HepG2 (cell line): Measurements from ENCODE around the gene NAT14. TPM values are rescaled to one million over a fixed set of nuclear protein-coding genes. Genes with fewer than 3 reads are reported as not detected.

Source experiments
- ATF1 ChIP-seq: IDR thresholded peaks from 2 replicates; pipeline ENCODE4 v1.6.1; 2016; ENCODE audit warnings: mild to moderate bottlenecking, control low read depth
- FOXA3 ChIP-seq: IDR thresholded peaks from 2 replicates; pipeline ENCODE4 v1.6.1; 2016; ENCODE audit warnings: missing genetic modification reagents, missing compliant biosample characterization
- GZF1 ChIP-seq: sonication (generic); formaldehyde crosslinking; IDR thresholded peaks from 2 replicates; pipeline ENCODE4 v1.5.1; 2020; ENCODE audit warnings: mild to moderate bottlenecking, missing genetic modification reagents
- IRF9 ChIP-seq: sonication (generic); formaldehyde crosslinking; IDR thresholded peaks from 2 replicates; pipeline ENCODE4 v1.8.0; 2022; ENCODE audit warnings: missing genetic modification reagents, mild to moderate bottlenecking, borderline replicate concordance
- KAT2B ChIP-seq: fragments of 150-350 bp; IDR thresholded peaks from 2 replicates; pipeline ENCODE4 v1.6.1; 2014; ENCODE audit warnings: low read depth, low read length, borderline replicate concordance
- MEF2D ChIP-seq: sonication (generic); formaldehyde crosslinking; IDR thresholded peaks from 2 replicates; pipeline ENCODE4 v1.5.1; 2020; ENCODE audit warnings: mild to moderate bottlenecking, missing genetic modification reagents
- MTF1 ChIP-seq: sonication (generic); formaldehyde crosslinking; IDR thresholded peaks from 2 replicates; pipeline ENCODE4 v1.5.0; 2020; ENCODE audit warnings: missing genetic modification reagents
- MXD1 ChIP-seq: sonication (generic); formaldehyde crosslinking; IDR thresholded peaks from 2 replicates; pipeline ENCODE4 v1.4.0; 2020; ENCODE audit warnings: mild to moderate bottlenecking, missing genetic modification reagents
- PHB2 ChIP-seq: fragments of 450-650 bp; IDR thresholded peaks from 2 replicates; pipeline ENCODE4 v1.6.1; 2018; ENCODE audit not compliant: partially characterized antibody
- RFXAP ChIP-seq: sonication (generic); formaldehyde crosslinking; IDR thresholded peaks from 2 replicates; pipeline ENCODE4 v1.4.0; 2020; ENCODE audit warnings: missing genetic modification reagents, borderline replicate concordance
- SNAPC5 ChIP-seq: sonication (generic); formaldehyde crosslinking; IDR thresholded peaks from 2 replicates; pipeline ENCODE4 v1.8.1; 2023; ENCODE audit warnings: mild to moderate bottlenecking, missing genetic modification reagents, borderline replicate concordance
- SRF ChIP-seq: IDR thresholded peaks from 2 replicates; pipeline ENCODE4 v1.6.1; 2011; ENCODE audit warnings: mild to moderate bottlenecking, low read depth, low read length, moderate library complexity
- USF2 ChIP-seq, 2 experiments: sonication (generic) in 1 of 2; formaldehyde crosslinking in 1 of 2; IDR thresholded peaks; 2 replicates each; pipeline versions ENCODE4 v1.5.1 to v1.6.1; 2011 to 2020; ENCODE audit warnings: borderline replicate concordance in 1 of 2, low read depth in 1 of 2, low read length in 1 of 2, mild to moderate bottlenecking in 1 of 2, missing genetic modification reagents in 1 of 2, moderate library complexity in 1 of 2
- ZC3H4 ChIP-seq: sonication (generic); formaldehyde crosslinking; IDR thresholded peaks from 2 replicates; pipeline ENCODE4 v1.4.0; 2020; ENCODE audit warnings: missing genetic modification reagents, borderline replicate concordance
- ZNF550 ChIP-seq: sonication (generic); formaldehyde crosslinking; IDR thresholded peaks from 2 replicates; pipeline ENCODE4 v1.4.0; 2020; ENCODE audit warnings: mild to moderate bottlenecking, missing genetic modification reagents, borderline replicate concordance
- ZNF609 ChIP-seq: sonication (generic); formaldehyde crosslinking; IDR thresholded peaks from 2 replicates; pipeline ENCODE4 v1.4.0; 2020; ENCODE audit warnings: mild to moderate bottlenecking, missing genetic modification reagents, borderline replicate concordance
- ZNF704 ChIP-seq: sonication (generic); formaldehyde crosslinking; IDR thresholded peaks from 2 replicates; pipeline ENCODE4 v1.8.1; 2023; ENCODE audit warnings: mild to moderate bottlenecking, inconsistent platforms, moderate library complexity, missing genetic modification reagents, borderline replicate concordance
- ZNF792 ChIP-seq: IDR thresholded peaks from 2 replicates; pipeline ENCODE4 v1.6.1; 2016
- ZNF839 ChIP-seq: sonication (generic); formaldehyde crosslinking; IDR thresholded peaks from 2 replicates; pipeline ENCODE4 v1.4.0; 2020; ENCODE audit warnings: missing genetic modification reagents, mild to moderate bottlenecking, borderline replicate concordance
- polyA plus RNA-seq, 8 experiments: library from polyadenylated mRNA; depleted of rRNA in 3 of 8; stranded (reverse) in 7 of 8; unstranded in 1 of 8; fragments of >200 nt; fragmentation: Illumina TruSeq in 4 of 8; extraction: Trizol in 4 of 8; gene quantifications; 2 replicates each; pipeline versions ENCODE4 v1.2.1 to v1.2.3, GENCODE V29; 2011 to 2016; ENCODE audit warnings: low read depth in 4 of 8, missing spikeins in 1 of 8, mixed read lengths in 1 of 8; ENCODE audit not compliant: insufficient read depth in 1 of 8
- total RNA-seq, 5 experiments: library from RNA; depleted of rRNA; stranded (reverse); fragments of >200 nt; fragmentation: Illumina TruSeq; extraction: Trizol; gene quantifications; 2 replicates each; pipeline ENCODE4 v1.2.3, GENCODE V29; 2016; ENCODE audit warnings: low read depth in 1 of 5

NAT14 gene
- total and polyA plus RNA-seq, 2 of the 13 experiments (the other 11 are each of a cell fraction or from before 2014, with no cell fraction given): 20.7 to 22.3 TPM

- TF ChIP-seq SNAPC5 (no peak), ZNF550 (no peak), ZNF839 (CRISPR knock-in tag) (no peak; the same call in 1 of the 2 replicates), IRF9 (CRISPR knock-in tag) (no peak), FOXA3 (CRISPR knock-in tag) (no peak), ZC3H4 (CRISPR knock-in tag) (no peak), MEF2D (CRISPR knock-in tag) (no peak), ZNF704 (CRISPR knock-in tag) (no peak), RFXAP (CRISPR knock-in tag) (peak; percentile 100), PHB2 (no peak), SRF (no peak), MTF1 (no peak), KAT2B (no peak), ZNF609 (CRISPR knock-in tag) (no peak), GZF1 (0 out of 2 replicates have a peak, but pooled peaks have one; percentile 53), ATF1 (CRISPR knock-in tag) (peak; percentile 91), MXD1 (no peak), USF2 (IDR thresholded peaks at IDR 0.05; ENCODE audit: low read depth, low read length) (peak; percentile 46; the same call in 1 of the 2 replicates), USF2 (CRISPR knock-in tag; IDR thresholded peaks at IDR 0.05; ENCODE audit: borderline replicate concordance) (peak; percentile 41; the same call in 1 of the 2 replicates), ZNF792 (CRISPR knock-in tag) (no peak)
These were observed 18.7 kb downstream of the NAT14 start (continued) for GRCh38 chr19:55503502-55504251.
